Motor neuron (in vitro differentiated cells): Measurements from ENCODE around the gene SLC38A5. TPM values are rescaled to one million over a fixed set of nuclear protein-coding genes. Genes with fewer than 3 reads are reported as not detected.

Source experiments
- ATAC-seq, 8 experiments: fragments of 200-7000 bp; cut with Tn5 transposase; replicated peaks in 6 of 8; 2 replicates each; pipeline ENCODE4 v1.8.0; 2021; ENCODE audit warnings: mild to moderate bottlenecking in 8 of 8, moderate library complexity in 8 of 8
- H3K27ac ChIP-seq, 2 donors: fragments of 250-450 bp; sonication (Bioruptor Pico); 2 replicates each; pipeline ENCODE4 v1.9.0; 2021; ENCODE audit warnings: antibody characterized with exemption in 2 of 2, mild to moderate bottlenecking in 2 of 2, moderate library complexity in 1 of 2
- H3K4me1 ChIP-seq, 2 donors: fragments of 250-450 bp; sonication (Bioruptor Pico); replicated peaks in 1 of 2; 2 replicates each; pipeline ENCODE4 v1.6.1; 2021; ENCODE audit warnings: antibody characterized with exemption in 2 of 2, mild to moderate bottlenecking in 2 of 2, moderate library complexity in 1 of 2
- H3K4me3 ChIP-seq, 5 donors: fragments of 250-450 bp; sonication (Bioruptor Pico); 2 replicates each; pipeline ENCODE4 v1.9.0; 2021; ENCODE audit warnings: antibody characterized with exemption in 5 of 5, mild to moderate bottlenecking in 5 of 5, moderate library complexity in 4 of 5
- WGBS, 10 experiments: fragments of 450-650 bp; shearing (Covaris generic); methylation state at CpG; one replicate each; pipeline ENCODE4 v1.0.0; 2022; 5-methylcytosine and 5-hydroxymethylcytosine counted together
- in situ Hi-C, 9 experiments: fragments of 400-800 bp; cut with MboI; loops; one replicate each; pipeline ENCODE4 v1.15.0; 2021; ENCODE audit warnings: low sequenced_read_pairs in 9 of 9, low pct_unique_long_range_greater_than_20kb in 2 of 9; ENCODE audit not compliant: unreplicated experiment in 9 of 9
- total RNA-seq, 8 experiments: library from RNA; unstranded; fragments of 300-600 nt; gene quantifications; 2 replicates each; pipeline versions ENCODE4 v1.2.3 to v1.2.4, GENCODE V29; 2022

SLC38A5 gene
- total RNA-seq, 8 experiments from 2014 or later, result 0.27 to 169 (median 2.6) TPM

GRCh38 chrX:48474127-48474526 lies 4.1 kb upstream of the SLC38A5 start:
- no peak overlapping the region for H3K27ac ChIP-seq
- ATAC-seq, result peak in 3 of 8 experiments; percentile 16 to 25 (median 24)
- H3K4me1 ChIP-seq, result peaks cover 0 to 20% of the 10 kb centered on the region in 2 donors
- in situ Hi-C loops, result no loop called here
- no peak overlapping the region for H3K4me3 ChIP-seq
- WGBS, 10 experiments, result 0 to 44% (median 0%) methylated on average over 1 to 4 of the region's 10 CpGs; no CpG with 5 or more reads in 7 of the 10 experiments

- WGBS, 10 experiments, result 0% methylated on average over 2 of the region's 9 CpGs; no CpG with 5 or more reads in 9 of the 10 experiments
- no peak for ATAC-seq
- Histone ChIP-seq H3K4me1 (peaks cover 0 to 24% of the 10 kb centered on the region in 2 donors), H3K27ac (no peak overlapping the region), H3K4me3 (no peak overlapping the region)
- in situ Hi-C loops, result no loop called here
These were observed 3.6 kb upstream of the SLC38A5 start for GRCh38 chrX:48473704-48473990.

- H3K27ac ChIP-seq, result no peak overlapping the region
- peaks cover 0 to 24% of the 10 kb centered on the region in 2 donors for H3K4me1 ChIP-seq
- no peak overlapping the region for H3K4me3 ChIP-seq
- in situ Hi-C loops, result no loop called here
- 12 to 83% (median 37%) methylated on average over 1 to 8 of the region's 12 CpGs; no CpG with 5 or more reads in 4 of the 10 experiments for WGBS, 10 experiments
- ATAC-seq, result no peak
These were observed 3.0 kb upstream of the SLC38A5 start for GRCh38 chrX:48472851-48473703.

- H3K4me3 ChIP-seq, result no peak overlapping the region
- in situ Hi-C loops, result no loop called here
- WGBS, 10 experiments, result no CpG with 5 or more reads among the region's 9 CpGs
- H3K27ac ChIP-seq, result no peak overlapping the region
- peaks cover 4 to 29% of the 10 kb centered on the region in 2 donors for H3K4me1 ChIP-seq
- ATAC-seq, result no peak
These were observed 2.2 kb upstream of the SLC38A5 start for GRCh38 chrX:48472225-48472624.

GRCh38 chrX:48471504-48471903 lies 1.4 kb upstream of the SLC38A5 start:
- H3K4me1 ChIP-seq, result peaks cover 4 to 29% of the 10 kb centered on the region in 2 donors
- WGBS, 10 experiments, result 53 to 100% methylated on average over 2 to 5 of the region's 8 CpGs; no CpG with 5 or more reads in 8 of the 10 experiments
- ATAC-seq, result no peak
- no peak overlapping the region for H3K4me3 ChIP-seq
- no peak overlapping the region for H3K27ac ChIP-seq
- in situ Hi-C loops, result no loop called here

GRCh38 chrX:48470833-48471118 lies 716 bp upstream of the SLC38A5 start:
- no peak for ATAC-seq
- Histone ChIP-seq H3K27ac (no peak overlapping the region), H3K4me3 (no peak overlapping the region), H3K4me1 (peaks cover 4 to 29% of the 10 kb centered on the region in 2 donors)
- in situ Hi-C loops, result no loop called here
- no CpG with 5 or more reads among the region's 9 CpGs for WGBS, 10 experiments

- ATAC-seq, result peak in 5 of 8 experiments; percentile 19 to 74 (median 25)
- 37 to 60% methylated on average over 1 to 8 of the region's 23 CpGs; no CpG with 5 or more reads in 8 of the 10 experiments for WGBS, 10 experiments
- H3K27ac ChIP-seq, result no peak overlapping the region
- peak overlapping the region in 2 of 5 donors; percentile 19 to 20 for H3K4me3 ChIP-seq
- peaks cover 4 to 22% of the 10 kb centered on the region in 2 donors for H3K4me1 ChIP-seq
- in situ Hi-C loops, result no loop called here
These were observed 1.1 kb downstream of the SLC38A5 start for GRCh38 chrX:48468693-48469691.

- Histone ChIP-seq H3K27ac (no peak overlapping the region), H3K4me3 (peak overlapping the region in 2 of 5 donors; percentile 19 to 20), H3K4me1 (peaks cover 4 to 17% of the 10 kb centered on the region in 2 donors)
- 0 to 14% methylated on average over 2 to 3 of the region's 18 CpGs; no CpG with 5 or more reads in 8 of the 10 experiments for WGBS, 10 experiments
- ATAC-seq, result peak; percentile 19 to 56 (median 32)
- in situ Hi-C loops, result no loop called here
These were observed 1.8 kb downstream of the SLC38A5 start for GRCh38 chrX:48468247-48468671.

GRCh38 chrX:48467281-48467761 lies 2.7 kb downstream of the SLC38A5 start:
- WGBS, 10 experiments, result no CpG with 5 or more reads among the region's 10 CpGs
- in situ Hi-C loops, result no loop called here
- Histone ChIP-seq H3K27ac (no peak overlapping the region), H3K4me1 (peaks cover 4 to 10% of the 10 kb centered on the region in 2 donors), H3K4me3 (no peak overlapping the region)
- no peak for ATAC-seq

- Histone ChIP-seq H3K4me1 (peaks cover 4 to 10% of the 10 kb centered on the region in 2 donors), H3K27ac (no peak overlapping the region), H3K4me3 (no peak overlapping the region)
- in situ Hi-C loops, result no loop called here
- ATAC-seq, result no peak
- 88% methylated on average over 3 of the region's 10 CpGs; no CpG with 5 or more reads in 9 of the 10 experiments for WGBS, 10 experiments
These were observed 3.4 kb downstream of the SLC38A5 start for GRCh38 chrX:48466696-48467095.

GRCh38 chrX:48465336-48465933 lies 4.6 kb downstream of the SLC38A5 start:
- in situ Hi-C loops, result no loop called here
- H3K4me1 ChIP-seq, result peaks cover 4 to 10% of the 10 kb centered on the region in 2 donors
- H3K27ac ChIP-seq, result peak overlapping the region in 1 of 2 donors; percentile 16
- ATAC-seq, result peak; percentile 45 to 81 (median 72)
- WGBS, 10 experiments, result 0 to 50% methylated on average over 1 to 2 of the region's 10 CpGs; no CpG with 5 or more reads in 8 of the 10 experiments
- no peak overlapping the region for H3K4me3 ChIP-seq

GRCh38 chrX:48461830-48462229 lies 8.2 kb downstream of the SLC38A5 start:
- no CpG with 5 or more reads among the region's 6 CpGs for WGBS, 10 experiments
- Histone ChIP-seq H3K4me1 (no peaks in the 10 kb centered on the region), H3K4me3 (no peak overlapping the region), H3K27ac (no peak overlapping the region)
- ATAC-seq, result no peak
- in situ Hi-C loops, result no loop called here

GRCh38 chrX:48460606-48461005 lies 9.5 kb downstream of the SLC38A5 start:
- Histone ChIP-seq H3K27ac (no peak overlapping the region), H3K4me3 (no peak overlapping the region), H3K4me1 (no peaks in the 10 kb centered on the region)
- in situ Hi-C loops, result no loop called here
- ATAC-seq, result no peak
- WGBS, 10 experiments, result 80% methylated on average over 2 of the region's 11 CpGs; no CpG with 5 or more reads in 9 of the 10 experiments
